NAMALWA (cell line): ENCODE data around the gene SAC3D1.

ENCODE experiments used
- DNase-seq: peaks from one replicate; pipeline ENCODE4 v3.0.0-alpha.2; 2015; ENCODE audit warnings: low spot score

Gene SAC3D1

DNA sequence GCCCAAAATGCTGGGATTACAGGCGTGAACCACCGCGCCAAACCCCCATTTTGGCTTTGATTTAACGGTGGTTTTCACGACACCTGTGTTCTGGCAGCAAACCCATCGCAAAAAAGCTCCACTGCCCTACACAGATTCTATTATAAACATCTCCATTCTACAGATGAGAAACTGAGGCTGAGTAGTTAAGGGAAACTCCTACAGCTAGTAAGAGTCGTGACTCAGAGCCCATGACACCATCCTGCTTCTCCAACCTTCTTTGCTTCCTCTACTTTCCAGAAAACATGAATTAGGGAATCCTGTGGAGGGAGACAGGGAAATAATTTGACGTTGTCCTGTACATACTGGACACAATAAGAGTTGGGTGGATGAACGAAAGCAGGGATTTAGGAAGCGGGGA lies 14.2 kb upstream of the SAC3D1 start:
- DNase-seq = no peak

GRCh38 chr11:65027213-65028067 lies 13.6 kb upstream of the SAC3D1 start, which contains the start of gene SNX15:
Gene SNX15 (plus strand): TSS chr11:65027439. CDS start chr11:65027538, 99 bp downstream.
- peak; percentile 98 for DNase-seq

DNA sequence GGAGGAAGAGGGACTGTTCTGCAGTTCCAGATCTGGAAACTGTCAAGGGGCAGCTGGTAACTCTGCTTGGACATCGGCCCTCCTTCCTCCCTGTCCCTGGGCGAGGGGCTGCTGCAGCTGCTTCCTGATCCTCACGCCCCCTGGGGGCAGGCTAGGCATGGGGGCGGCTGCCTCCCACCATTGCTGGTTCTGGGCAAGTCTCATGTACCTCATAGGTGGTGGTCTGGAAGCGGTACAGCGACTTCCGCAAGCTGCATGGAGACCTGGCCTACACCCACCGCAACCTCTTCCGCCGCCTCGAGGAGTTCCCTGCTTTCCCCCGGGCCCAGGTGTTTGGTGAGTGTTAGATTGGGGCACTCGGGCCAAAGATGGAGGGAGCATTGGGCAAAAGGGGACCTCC lies 8.8 kb upstream of the SAC3D1 start:
- no peak for DNase-seq

- DNase-seq = no peak
Measured at GRCh38 chr11:65034423-65034822, 6.6 kb upstream of the SAC3D1 start.

DNA sequence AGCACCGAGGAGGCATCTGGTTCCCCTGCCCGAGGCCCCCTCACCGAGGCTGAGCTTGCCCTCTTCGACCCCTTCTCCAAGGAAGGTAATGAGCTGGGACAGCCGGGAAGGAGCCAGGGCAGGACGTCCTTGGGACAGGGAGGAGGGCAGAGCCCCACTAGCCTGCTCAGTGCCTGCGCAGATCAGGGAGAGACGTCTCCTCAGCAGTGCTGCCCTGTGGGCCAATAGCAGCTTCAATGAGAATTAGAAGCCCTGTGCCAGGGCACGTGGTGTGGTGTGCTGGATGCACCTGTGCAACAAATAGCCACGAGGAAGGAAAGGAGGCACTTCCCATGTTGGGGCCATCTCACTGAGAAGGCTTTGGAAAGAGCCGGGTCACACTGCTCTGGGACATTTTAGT lies 5.4 kb upstream of the SAC3D1 start:
- no peak for DNase-seq

- DNase-seq = no peak
Measured at GRCh38 chr11:65036931-65037330, 4.1 kb upstream of the SAC3D1 start.

DNA sequence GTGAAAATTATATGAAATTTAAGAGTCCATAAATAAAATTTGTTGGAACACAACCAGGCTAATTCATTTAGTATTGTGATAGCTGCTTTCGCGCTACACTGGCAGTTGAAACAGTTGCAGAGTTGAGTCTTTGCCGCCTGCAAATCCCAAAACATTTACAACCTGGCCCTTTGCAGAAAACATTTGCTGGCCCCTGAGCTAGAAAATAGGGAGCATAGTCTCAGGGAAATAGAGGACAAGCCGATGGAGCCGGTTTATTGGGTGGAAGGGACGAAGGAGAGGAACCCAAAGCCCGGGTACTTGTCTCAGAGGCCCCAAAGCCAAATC lies 527 bp upstream of the SAC3D1 start:
- no peak for DNase-seq

DNA sequence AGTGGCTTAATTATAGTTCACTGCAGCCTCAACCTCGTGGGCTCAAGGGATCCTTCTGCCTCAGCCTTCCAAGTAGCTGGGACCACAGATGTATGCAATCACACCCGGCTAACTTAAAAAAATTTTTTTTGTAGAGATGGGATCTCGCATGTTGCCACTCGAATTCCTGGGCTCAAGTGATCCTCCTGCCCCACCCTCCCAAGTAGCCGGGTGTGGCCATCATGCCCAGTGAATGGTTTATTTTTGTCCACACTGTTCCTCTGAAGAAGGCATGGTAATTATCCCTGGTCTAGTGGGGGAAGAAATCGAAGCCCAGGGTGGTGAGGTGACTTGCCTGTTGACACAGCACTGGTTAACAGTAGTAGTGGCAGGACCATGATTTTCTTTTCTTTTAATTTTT lies 1.9 kb downstream of the SAC3D1 start:
- DNase-seq = no peak

GRCh38 chr11:65043881-65044501 lies 3.0 kb downstream of the SAC3D1 start:
- DNase-seq = no peak

GRCh38 chr11:65045061-65045460 lies 4.1 kb downstream of the SAC3D1 start:
- no peak for DNase-seq

DNA sequence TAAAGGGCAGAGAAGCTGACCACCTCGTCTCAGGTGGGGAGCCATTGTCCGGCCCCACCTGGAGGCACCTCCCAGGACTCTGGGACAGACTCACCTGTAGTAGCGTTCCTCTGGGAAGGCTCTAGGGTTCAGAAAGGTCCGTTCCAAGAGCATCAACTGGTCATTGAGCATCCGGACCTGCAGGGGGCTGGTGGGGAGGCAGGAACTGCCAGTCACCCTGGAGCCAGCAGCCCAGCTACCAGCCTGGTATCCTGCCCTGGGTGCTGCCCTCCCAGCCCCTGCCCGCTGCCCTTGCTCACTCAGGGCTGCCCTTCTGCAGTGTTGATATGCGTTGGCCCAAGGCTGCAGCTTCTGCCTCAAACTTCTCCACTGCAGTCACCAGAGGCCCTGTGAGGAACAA lies 4.7 kb downstream of the SAC3D1 start:
- no peak for DNase-seq

- no peak for DNase-seq
Measured at GRCh38 chr11:65047581-65048422, 6.8 kb downstream of the SAC3D1 start.

DNA sequence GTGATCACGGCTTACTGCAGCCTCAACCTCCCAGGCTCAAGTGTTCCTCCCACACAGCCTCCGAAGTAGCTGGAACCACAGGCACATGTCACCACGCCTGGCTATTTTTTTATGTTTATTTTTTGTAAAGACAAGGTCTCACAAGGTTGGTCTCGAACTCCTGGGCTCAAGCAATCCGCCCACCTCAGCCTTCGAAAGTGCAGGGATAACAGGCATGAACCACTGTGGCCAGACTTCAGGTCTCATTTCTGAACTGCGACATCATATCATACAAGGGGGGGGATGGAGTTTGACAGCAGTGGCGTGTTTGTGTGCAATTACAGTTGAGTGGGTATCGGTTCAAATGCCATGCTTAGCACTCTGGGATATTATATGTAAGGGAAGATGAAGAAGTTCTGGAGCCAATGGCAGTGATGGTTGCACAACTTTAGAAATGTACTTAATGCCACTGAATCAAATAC lies 10.4 kb downstream of the SAC3D1 start:
- no peak for DNase-seq

- DNase-seq = no peak
Measured at GRCh38 chr11:65053827-65054508, 13.0 kb downstream of the SAC3D1 start.

DNA sequence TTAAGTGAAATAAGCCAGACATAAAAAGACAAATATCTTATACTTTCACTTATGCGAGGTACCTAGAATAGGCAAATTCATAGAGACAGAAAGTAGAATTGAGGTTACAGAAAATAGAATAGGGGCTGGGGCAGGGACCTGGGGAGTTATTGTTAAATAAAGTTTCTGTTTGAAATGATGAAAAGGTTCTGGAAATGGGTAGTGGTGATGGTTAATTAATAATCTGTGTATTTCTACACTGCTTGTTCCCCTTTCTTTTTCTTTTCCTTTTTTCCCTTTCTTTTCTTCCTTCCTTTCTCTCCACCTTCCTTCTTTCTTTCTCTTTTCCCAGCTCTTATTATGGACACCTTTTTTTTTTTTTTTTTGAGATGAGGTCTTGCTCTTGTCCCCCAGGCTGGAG lies 14.5 kb downstream of the SAC3D1 start:
- no peak for DNase-seq

GRCh38 chr11:65056999-65057398 lies 16.0 kb downstream of the SAC3D1 start:
- no peak for DNase-seq

DNA sequence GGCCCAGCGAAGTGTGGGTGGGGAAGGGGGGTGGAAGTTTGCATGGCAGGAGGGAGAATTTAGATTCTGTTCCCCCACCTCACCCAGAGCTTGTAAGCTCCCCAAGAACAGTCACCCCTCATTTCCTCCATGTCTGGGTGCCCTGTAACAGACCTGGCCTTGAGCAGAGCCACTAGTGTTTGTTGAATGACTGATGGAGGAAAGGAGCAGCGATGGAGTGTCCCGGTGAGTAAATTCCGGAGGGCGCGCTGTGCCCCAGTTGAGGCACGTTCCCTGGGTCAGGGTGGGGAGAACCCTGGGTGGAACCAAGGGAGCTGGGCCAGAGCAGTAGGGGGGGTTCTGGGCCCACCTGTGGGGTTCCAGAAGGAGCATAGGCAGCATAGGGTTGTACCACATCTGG lies 16.5 kb downstream of the SAC3D1 start:
- DNase-seq = no peak

DNA sequence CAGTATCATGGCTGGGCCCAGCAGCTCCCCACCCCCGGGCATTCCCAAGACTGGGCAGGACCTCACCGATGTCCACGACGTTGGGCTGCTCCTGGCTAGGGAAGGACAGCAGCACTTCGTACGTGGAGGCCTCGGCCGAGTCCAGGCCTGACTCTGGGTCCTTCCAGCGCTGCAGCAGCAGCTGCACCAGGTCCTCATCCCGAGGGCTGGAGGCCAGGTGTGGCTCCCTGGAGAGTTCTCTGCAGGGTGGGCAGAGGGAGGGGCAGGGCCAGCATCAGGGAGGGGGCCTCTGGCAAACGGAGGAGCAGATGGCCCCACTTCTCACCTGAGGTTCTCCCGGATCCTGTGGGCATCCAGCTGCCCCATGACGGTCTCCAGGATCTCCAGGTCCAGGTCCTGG lies 17.0 kb downstream of the SAC3D1 start:
- DNase-seq = no peak

GRCh38 chr11:65058419-65059054 lies 17.5 kb downstream of the SAC3D1 start, which contains the start of gene NAALADL1:
Gene NAALADL1 (minus strand): TSS chr11:65058553. CDS start chr11:65058521, 32 bp downstream.
- no peak for DNase-seq

DNA sequence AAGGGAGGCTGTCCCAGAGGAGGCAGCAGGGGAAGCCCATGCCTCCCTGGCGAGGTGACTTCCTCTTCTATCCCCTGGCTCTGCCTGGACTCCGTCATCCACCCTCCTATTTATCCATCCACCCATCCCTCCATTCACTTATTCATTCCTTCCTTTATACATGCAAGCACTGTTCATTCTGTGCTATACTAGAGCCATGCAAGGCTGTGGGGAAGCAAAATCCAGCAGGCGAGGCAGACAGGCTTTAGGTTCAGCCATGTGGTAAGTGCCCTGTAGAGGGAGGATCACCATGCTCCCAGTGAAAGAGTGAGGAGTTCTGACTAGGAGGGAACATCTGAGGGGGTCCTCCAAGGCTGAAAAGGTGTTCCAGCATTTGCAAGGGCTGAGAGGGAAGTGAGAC lies 18.5 kb downstream of the SAC3D1 start:
- DNase-seq = no peak
